Ishikawa (cell line): ENCODE data around the gene RAD51B.

ENCODE experiments used
- CEBPB ChIP-seq: IDR thresholded peaks from 2 replicates; pipeline ENCODE4 v1.6.1; 2012
- CREB1 ChIP-seq: IDR thresholded peaks from 2 replicates; pipeline ENCODE4 v1.6.1; 2012; ENCODE audit warnings: low read depth
- EGR1 ChIP-seq: IDR thresholded peaks from 2 replicates; pipeline ENCODE4 v1.6.1; 2012
- EP300 ChIP-seq: IDR thresholded peaks from 2 replicates; pipeline ENCODE4 v1.6.1; 2012; ENCODE audit warnings: borderline replicate concordance
- FOXM1 ChIP-seq: IDR thresholded peaks from 2 replicates; pipeline ENCODE4 v1.6.1; 2012; ENCODE audit warnings: low read depth, borderline replicate concordance
- NFIC ChIP-seq: IDR thresholded peaks from 2 replicates; pipeline ENCODE4 v1.6.1; 2012
- RAD21 ChIP-seq: IDR thresholded peaks from 2 replicates; pipeline ENCODE4 v1.6.1; 2012; ENCODE audit warnings: low read depth
- TAF1 ChIP-seq: IDR thresholded peaks from 2 replicates; pipeline ENCODE4 v1.6.1; 2012; ENCODE audit warnings: low read depth, mild to moderate bottlenecking
- TCF12 ChIP-seq: IDR thresholded peaks from 2 replicates; pipeline ENCODE4 v1.6.1; 2012; ENCODE audit warnings: low read depth
- TEAD4 ChIP-seq: IDR thresholded peaks from 2 replicates; pipeline ENCODE4 v1.6.1; 2012
- YY1 ChIP-seq: IDR thresholded peaks from 2 replicates; pipeline ENCODE4 v1.6.1; 2012; ENCODE audit warnings: low read depth
- ZBTB7A ChIP-seq: IDR thresholded peaks from 2 replicates; pipeline ENCODE4 v1.6.1; 2012; ENCODE audit warnings: low read depth
- TF ChIP-seq, protein P1 (sequence below): IDR thresholded peaks from 2 replicates; pipeline ENCODE4 v1.6.1; 2012; ENCODE audit warnings: low read depth, mild to moderate bottlenecking
- TF ChIP-seq, protein P2 (sequence below): IDR thresholded peaks from 2 replicates; pipeline ENCODE4 v1.6.1; 2012
- TF ChIP-seq, protein P3 (sequence below): IDR thresholded peaks from 2 replicates; pipeline ENCODE4 v1.6.1; 2012

The RAD51B gene

DNA sequence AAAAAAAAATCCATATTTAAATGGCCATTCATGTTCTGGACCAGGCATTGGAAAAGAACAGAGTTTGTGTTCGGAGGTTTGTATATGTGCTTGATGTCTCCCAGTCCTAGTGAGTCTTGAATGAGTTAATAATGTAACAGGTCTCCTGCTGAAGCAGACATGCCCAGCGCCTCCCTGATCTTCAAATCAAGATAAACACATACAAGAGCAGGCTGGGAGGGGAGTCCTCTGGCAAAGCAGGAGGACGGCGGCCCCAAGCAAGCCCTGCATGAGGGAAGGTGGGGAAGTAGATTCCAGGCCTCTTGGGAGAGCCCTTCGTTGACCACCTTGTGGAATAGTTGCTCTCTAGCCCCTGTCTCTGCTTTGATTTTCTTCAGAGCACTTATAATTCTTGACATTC, 817.0 kb downstream of the RAD51B start:
- no peak for TF ChIP-seq YY1
- no peak for TF ChIP-seq EGR1
- no peak for TF ChIP-seq EP300
- no peak for TF ChIP-seq CEBPB
- TF ChIP-seq RAD21 = no peak
- TF ChIP-seq TAF1 = no peak
- TF ChIP-seq, protein P1, sequence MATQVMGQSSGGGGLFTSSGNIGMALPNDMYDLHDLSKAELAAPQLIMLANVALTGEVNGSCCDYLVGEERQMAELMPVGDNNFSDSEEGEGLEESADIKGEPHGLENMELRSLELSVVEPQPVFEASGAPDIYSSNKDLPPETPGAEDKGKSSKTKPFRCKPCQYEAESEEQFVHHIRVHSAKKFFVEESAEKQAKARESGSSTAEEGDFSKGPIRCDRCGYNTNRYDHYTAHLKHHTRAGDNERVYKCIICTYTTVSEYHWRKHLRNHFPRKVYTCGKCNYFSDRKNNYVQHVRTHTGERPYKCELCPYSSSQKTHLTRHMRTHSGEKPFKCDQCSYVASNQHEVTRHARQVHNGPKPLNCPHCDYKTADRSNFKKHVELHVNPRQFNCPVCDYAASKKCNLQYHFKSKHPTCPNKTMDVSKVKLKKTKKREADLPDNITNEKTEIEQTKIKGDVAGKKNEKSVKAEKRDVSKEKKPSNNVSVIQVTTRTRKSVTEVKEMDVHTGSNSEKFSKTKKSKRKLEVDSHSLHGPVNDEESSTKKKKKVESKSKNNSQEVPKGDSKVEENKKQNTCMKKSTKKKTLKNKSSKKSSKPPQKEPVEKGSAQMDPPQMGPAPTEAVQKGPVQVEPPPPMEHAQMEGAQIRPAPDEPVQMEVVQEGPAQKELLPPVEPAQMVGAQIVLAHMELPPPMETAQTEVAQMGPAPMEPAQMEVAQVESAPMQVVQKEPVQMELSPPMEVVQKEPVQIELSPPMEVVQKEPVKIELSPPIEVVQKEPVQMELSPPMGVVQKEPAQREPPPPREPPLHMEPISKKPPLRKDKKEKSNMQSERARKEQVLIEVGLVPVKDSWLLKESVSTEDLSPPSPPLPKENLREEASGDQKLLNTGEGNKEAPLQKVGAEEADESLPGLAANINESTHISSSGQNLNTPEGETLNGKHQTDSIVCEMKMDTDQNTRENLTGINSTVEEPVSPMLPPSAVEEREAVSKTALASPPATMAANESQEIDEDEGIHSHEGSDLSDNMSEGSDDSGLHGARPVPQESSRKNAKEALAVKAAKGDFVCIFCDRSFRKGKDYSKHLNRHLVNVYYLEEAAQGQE = no peak

DNA sequence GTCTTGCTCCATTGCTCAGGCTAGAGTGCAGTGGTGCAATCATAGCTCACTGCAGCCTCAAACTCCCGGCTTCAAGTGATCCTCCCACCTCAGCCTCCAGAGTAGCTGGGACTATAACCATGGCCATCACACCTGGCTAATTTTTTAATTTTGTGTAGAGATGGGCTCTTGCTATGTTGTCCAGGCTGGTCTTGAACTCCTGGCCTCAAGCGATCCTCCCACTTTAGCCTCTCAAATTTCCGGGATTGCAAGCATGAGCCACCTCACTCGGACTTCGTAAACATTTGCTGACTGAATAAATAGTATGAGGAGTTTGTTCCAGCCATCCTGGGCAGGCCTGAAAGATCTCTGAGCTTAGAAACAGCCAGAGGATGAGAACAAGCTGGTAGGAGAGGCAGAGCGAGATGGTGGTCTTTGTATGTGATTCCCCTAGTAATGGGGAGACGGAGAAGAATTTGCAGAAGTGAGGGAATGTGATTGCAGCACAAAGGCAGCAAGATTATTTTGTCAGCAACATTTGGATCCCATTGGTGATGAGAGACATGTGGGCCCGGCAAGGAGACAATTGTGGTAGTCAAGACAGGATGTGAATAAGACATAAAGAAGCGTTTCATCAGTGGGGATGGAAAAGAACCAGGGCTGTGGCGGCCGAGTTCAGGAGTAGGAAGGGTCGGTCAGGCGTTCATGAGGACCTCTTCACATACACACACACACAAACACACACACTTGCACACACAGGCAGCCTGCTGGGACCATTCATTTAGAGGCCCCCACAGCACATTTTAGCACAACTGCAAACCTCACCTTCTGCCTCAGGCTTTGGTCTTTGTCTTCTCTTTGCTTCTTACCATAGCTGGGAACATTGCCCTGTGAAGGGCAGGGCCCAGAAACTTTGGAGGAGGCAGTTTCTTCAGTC, 817.8 kb downstream of the RAD51B start:
- TF ChIP-seq TAF1 (no peak), ZBTB7A (no peak), NFIC (no peak), FOXM1 (no peak), CREB1 (no peak), EGR1 (no peak), TEAD4 (no peak), EP300 (no peak), RAD21 (no peak), CEBPB (no peak), YY1 (no peak), TCF12 (no peak)
- TF ChIP-seq, protein P2, sequence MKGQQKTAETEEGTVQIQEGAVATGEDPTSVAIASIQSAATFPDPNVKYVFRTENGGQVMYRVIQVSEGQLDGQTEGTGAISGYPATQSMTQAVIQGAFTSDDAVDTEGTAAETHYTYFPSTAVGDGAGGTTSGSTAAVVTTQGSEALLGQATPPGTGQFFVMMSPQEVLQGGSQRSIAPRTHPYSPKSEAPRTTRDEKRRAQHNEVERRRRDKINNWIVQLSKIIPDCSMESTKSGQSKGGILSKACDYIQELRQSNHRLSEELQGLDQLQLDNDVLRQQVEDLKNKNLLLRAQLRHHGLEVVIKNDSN = no peak
- TF ChIP-seq, protein P1 = no peak
- TF ChIP-seq, protein P3, sequence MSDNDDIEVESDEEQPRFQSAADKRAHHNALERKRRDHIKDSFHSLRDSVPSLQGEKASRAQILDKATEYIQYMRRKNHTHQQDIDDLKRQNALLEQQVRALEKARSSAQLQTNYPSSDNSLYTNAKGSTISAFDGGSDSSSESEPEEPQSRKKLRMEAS = no peak

DNA sequence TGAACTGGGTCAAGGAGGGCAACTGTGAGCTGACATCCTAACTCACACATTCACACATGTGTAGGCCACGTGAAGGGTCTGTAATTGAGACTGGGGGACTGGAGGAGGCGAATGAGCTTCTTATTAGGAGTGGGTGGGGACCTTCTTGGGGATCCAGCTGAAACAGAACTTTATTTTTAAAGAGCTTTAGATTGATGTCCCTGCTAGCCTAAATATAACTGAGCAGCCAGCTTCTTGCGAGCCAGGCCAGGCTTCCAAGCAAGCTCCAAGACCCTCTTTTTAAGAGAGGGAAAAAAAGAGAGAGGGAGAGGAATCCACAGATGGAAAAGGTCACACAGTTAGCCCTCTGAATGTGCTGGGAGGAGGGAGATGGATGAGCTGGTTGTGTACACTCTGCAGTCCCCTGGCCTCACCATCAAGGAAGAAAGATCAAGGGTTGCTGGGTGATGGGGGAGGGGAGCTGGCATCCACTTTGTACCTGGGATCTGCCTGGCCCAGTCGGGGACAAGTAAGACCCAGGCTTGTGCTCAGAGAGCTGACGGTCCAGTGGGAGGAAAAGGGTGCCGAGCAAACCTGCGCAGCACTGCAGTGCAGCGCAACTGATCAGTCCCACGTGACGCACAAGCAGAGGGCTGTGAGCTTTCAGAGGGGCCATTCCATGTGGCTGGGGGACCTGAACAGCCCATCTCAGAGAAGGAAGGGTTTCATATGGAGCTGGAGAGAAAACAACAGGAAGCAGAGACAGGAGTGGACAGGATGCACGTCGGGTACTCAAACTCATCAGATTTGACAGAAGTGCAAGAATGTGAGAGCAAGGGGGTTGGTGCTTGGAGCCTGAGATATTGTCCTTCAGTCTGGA, 818.8 kb downstream of the RAD51B start:
- TF ChIP-seq, protein P1 = no peak
- TF ChIP-seq NFIC = no peak
- TF ChIP-seq YY1 = no peak
- TF ChIP-seq, protein P3 = no peak
- no peak for TF ChIP-seq EGR1
- TF ChIP-seq RAD21 = no peak
- no peak for TF ChIP-seq CEBPB
- TF ChIP-seq, protein P2 = no peak
- TF ChIP-seq TAF1 = no peak
- TF ChIP-seq FOXM1 = no peak
- no peak for TF ChIP-seq ZBTB7A
- no peak for TF ChIP-seq TCF12
